Activated B cell treated with CpG ODN at 0.5 μM for 24 hours (primary cell): ENCODE results near the gene HDGFL1. TPM values are rescaled to one million over a fixed set of nuclear protein-coding genes. Genes with fewer than 3 reads are reported as not detected.

Source experiments
- ATAC-seq: fragments of 200-7000 bp; cut with Tn5 transposase; one replicate; pipeline ENCODE4 v1.10.0; 2021; ENCODE audit warnings: low read depth, mild to moderate bottlenecking, moderate library complexity
- CTCF ChIA-PET: fragments of 350-600 bp; sonication (Branson Sonifier 250); formaldehyde crosslinking; loops from one replicate; lab custom pipeline; 2021; ENCODE audit warnings: antibody characterized with exemption; lab: Charles Lee
- POLR2A ChIA-PET: fragments of 350-600 bp; sonication (Branson Sonifier 250); formaldehyde crosslinking; loops from one replicate; lab custom pipeline; 2021; ENCODE audit warnings: antibody characterized with exemption; lab: Charles Lee
- DNase-seq: peaks from one replicate; pipeline ENCODE4 v3.0.0; 2022
- H3K27ac Mint-ChIP-seq: one replicate; pipeline ENCODE4 v1.8.0; 2020; ENCODE audit warnings: mixed read lengths
- H3K27me3 Mint-ChIP-seq: one replicate; pipeline ENCODE4 v1.8.0; 2021; ENCODE audit warnings: mixed read lengths
- H3K36me3 Mint-ChIP-seq: one replicate; pipeline ENCODE4 v1.8.0; 2021; ENCODE audit warnings: low read depth, mixed read lengths
- H3K4me1 Mint-ChIP-seq: one replicate; pipeline ENCODE4 v1.8.0; 2021; ENCODE audit warnings: mixed read lengths
- H3K4me3 Mint-ChIP-seq: one replicate; pipeline ENCODE4 v1.8.0; 2020; ENCODE audit warnings: mild to moderate bottlenecking, mixed read lengths
- H3K9me3 Mint-ChIP-seq: one replicate; pipeline ENCODE4 v1.8.0; 2020; ENCODE audit warnings: mixed read lengths
- CTCF ChIP-seq: fragments of 200-600 bp; IDR thresholded peaks from one replicate; pipeline ENCODE4 v1.8.0; 2022; ENCODE audit warnings: antibody characterized with exemption, mild to moderate bottlenecking
- intact Hi-C: fragments of 100-400 bp; cut with micrococcal nuclease; formaldehyde crosslinking; loops from one replicate; pipeline ENCODE4 v1.15.1; 2024
- total RNA-seq: library from RNA; stranded (reverse); gene quantifications from 2 replicates; pipeline ENCODE4 v1.2.3, GENCODE V29; 2022

HDGFL1 gene
- total RNA-seq, 1 donor from 2014 or later, result not detected

DNA sequence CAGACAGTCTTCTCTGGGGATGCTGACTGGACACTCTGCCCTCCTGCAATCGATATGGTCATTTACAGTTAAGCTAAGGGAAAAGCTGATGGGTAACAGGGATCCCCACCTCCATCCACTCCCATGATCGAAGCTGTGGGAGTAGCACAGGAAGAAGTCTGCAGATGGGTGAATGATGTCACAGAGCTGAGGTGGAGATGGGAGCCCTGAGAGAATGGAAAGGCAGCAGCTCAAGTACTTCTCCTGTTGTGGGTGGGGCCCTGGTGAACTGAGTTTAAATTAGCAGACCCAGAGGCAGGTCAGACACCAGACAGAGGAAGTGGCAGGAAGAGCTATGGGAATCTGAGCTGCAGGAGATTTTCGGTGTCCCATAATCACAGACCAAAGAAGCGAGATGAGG, 29.0 kb downstream of the HDGFL1 start:
- H3K27me3 Mint-ChIP-seq, result no peaks in the 10 kb centered on the region
- H3K9me3 Mint-ChIP-seq, result peaks cover 6% of the 10 kb centered on the region
- ChIA-PET POLR2A (no interaction called here), CTCF (no interaction called here)
- intact Hi-C loops, result no loop called here
- DNase-seq, result no peak
- no peak overlapping the region for H3K4me3 Mint-ChIP-seq
- H3K4me1 Mint-ChIP-seq, result no peaks in the 10 kb centered on the region
- TF ChIP-seq CTCF, result no peak
- H3K27ac Mint-ChIP-seq, result no peak overlapping the region
- no peaks in the 10 kb centered on the region for H3K36me3 Mint-ChIP-seq
- no peak for ATAC-seq

- no peak for DNase-seq
- Mint-ChIP-seq H3K4me1 (no peaks in the 10 kb centered on the region), H3K4me3 (no peak overlapping the region), H3K9me3 (peaks cover 6% of the 10 kb centered on the region), H3K27me3 (no peaks in the 10 kb centered on the region), H3K27ac (no peak overlapping the region), H3K36me3 (no peaks in the 10 kb centered on the region)
- ChIA-PET POLR2A (no interaction called here), CTCF (no interaction called here)
- no peak for TF ChIP-seq CTCF
- intact Hi-C loops, result no loop called here
- ATAC-seq, result no peak
Measured at GRCh38 chr6:22600059-22600458, 30.7 kb downstream of the HDGFL1 start.

- H3K4me3 Mint-ChIP-seq, result no peak overlapping the region
- H3K27me3 Mint-ChIP-seq, result no peaks in the 10 kb centered on the region
- ATAC-seq (no peak), DNase-seq (no peak)
- H3K36me3 Mint-ChIP-seq, result no peaks in the 10 kb centered on the region
- no peaks in the 10 kb centered on the region for H3K4me1 Mint-ChIP-seq
- no peak for TF ChIP-seq CTCF
- peaks cover 6% of the 10 kb centered on the region for H3K9me3 Mint-ChIP-seq
- POLR2A ChIA-PET, result no interaction called here
- no peak overlapping the region for H3K27ac Mint-ChIP-seq
- CTCF ChIA-PET, result no interaction called here
- intact Hi-C loops, result no loop called here
Measured at GRCh38 chr6:22601984-22602383, 32.6 kb downstream of the HDGFL1 start.

DNA sequence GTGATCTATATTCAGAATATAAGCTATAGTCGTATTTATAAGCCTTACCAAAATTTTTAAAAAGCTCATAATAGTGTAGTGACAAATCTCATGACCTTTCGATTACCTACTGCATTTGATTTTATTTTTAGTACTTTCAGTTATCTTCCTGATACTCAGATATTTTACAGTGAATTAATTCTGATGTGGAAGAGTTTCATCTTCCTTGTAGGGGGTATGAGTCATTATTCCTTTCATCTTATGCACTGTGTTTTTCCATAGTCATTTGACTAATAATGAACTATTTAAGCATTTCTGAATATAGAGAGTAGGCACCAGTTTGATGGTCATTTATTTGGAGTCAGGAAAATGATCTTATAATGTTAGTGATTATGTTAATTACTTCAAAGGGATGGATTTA, 36.4 kb downstream of the HDGFL1 start:
- no peaks in the 10 kb centered on the region for H3K4me1 Mint-ChIP-seq
- no peak overlapping the region for H3K4me3 Mint-ChIP-seq
- TF ChIP-seq CTCF, result no peak
- H3K9me3 Mint-ChIP-seq, result no peaks in the 10 kb centered on the region
- CTCF ChIA-PET, result no interaction called here
- intact Hi-C loops, result no loop called here
- H3K27ac Mint-ChIP-seq, result no peak overlapping the region
- DNase-seq (no peak), ATAC-seq (no peak)
- H3K36me3 Mint-ChIP-seq, result no peaks in the 10 kb centered on the region
- no peaks in the 10 kb centered on the region for H3K27me3 Mint-ChIP-seq
- POLR2A ChIA-PET, result no interaction called here

- Mint-ChIP-seq H3K27ac (no peak overlapping the region), H3K4me3 (no peak overlapping the region), H3K27me3 (no peaks in the 10 kb centered on the region), H3K36me3 (no peaks in the 10 kb centered on the region), H3K9me3 (no peaks in the 10 kb centered on the region), H3K4me1 (no peaks in the 10 kb centered on the region)
- POLR2A ChIA-PET, result no interaction called here
- no peak for ATAC-seq
- DNase-seq, result no peak
- intact Hi-C loops, result no loop called here
- TF ChIP-seq CTCF, result no peak
- CTCF ChIA-PET, result no interaction called here
Measured at GRCh38 chr6:22610127-22610526, 40.8 kb downstream of the HDGFL1 start.
